NCI-H128 (cell line): ENCODE data around the gene DHDDS.

Experiments used
- DNase-seq: peaks from one replicate; lab custom pipeline; 2025; ENCODE audit not compliant: unreplicated experiment; lab: John Stamatoyannopoulos, UW

Gene DHDDS

DNA sequence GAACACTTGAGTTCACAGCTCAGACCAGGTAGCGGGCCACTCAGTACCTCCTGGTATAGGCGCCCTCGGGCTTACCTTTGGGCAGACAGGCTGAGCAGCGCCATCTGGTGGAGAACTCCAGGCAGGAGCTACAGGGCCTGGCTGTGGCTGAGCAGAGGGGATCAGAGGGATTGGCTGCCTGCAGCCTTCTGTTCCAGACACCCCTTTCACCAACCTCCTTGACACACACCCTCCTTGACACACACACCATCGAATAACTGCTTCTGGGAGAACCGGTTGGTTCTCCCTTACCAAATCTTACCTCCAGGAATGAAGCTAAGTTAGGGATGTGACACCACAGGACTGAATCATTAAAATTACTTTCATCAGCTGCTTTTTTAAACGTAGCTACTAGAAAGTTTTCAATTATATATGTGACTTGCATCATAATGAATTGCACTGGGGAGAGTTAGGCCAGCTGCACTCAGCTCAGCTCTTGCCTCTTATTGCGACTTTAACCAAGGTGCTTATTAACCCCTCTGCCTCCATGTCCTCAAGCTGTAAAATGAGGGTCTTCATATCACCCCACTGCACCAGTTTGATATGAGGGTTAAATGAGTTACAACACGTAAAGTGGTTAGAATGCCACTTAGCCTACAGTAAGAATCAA, 14.9 kb upstream of the DHDDS start:
- DNase-seq, result peak; percentile 67

DNA sequence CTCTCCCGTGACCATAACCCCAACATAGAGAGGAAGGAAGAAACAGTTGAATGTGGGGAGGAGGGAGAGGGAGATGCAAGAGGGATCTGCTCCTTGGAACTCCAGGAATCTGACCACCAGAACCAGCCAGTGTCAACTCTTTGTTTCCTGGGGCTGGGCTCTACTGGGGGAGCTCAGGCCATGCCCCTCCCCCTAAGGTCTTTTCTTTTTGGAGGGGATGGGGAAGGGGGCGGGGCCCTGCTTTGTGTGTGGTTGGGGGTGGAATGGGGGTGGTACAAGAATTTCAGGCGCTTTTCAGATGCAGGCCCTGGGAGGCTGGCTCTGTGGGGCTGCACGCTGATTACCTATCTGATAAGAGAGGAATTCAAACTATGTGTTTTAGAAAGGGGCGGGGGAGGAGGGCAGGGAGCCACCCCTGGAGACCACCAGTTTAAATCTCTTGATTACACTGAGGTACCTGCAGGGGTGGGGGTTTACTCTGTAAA, 13.2 kb upstream of the DHDDS start:
- DNase-seq, result no peak

DNA sequence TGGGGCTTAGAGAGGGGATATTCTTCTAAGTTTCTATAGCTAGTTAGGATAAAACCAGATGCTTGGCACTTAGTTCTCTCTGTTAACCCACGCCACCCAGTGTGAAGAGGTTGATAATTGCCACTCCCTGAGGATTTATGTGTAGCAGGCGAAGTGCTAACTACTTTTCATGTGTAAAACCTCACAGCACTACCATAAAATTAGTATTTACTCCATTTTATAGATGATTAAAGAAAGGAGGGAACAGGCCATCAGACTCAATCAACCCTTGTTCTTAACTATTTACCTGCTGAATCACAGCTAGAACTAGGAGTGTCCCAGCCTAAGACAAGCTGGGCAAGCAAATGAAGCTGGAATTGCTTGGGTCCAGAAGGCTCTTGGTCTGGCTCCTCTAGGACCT, 12.6 kb upstream of the DHDDS start:
- DNase-seq, result no peak

DNA sequence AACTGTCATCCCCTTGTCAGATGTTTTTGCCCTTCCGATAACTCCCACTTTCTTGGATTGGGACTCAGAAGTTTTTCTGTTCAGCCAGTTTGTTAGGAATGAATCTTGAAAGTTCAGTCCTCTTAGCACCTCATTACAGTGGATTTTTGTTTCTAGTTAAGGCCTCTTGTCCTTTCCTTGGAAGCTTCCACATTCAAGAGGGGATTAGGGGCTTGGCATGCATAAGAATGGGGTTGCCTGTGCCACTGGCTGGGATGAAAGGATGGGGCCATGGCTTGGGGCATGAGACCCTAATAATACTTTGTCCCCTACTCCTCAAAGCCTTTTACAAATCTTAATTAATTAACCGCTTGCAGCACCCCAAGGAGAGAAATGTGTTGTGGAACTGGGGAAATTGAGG, 2.4 kb upstream of the DHDDS start:
- no peak for DNase-seq

DNA sequence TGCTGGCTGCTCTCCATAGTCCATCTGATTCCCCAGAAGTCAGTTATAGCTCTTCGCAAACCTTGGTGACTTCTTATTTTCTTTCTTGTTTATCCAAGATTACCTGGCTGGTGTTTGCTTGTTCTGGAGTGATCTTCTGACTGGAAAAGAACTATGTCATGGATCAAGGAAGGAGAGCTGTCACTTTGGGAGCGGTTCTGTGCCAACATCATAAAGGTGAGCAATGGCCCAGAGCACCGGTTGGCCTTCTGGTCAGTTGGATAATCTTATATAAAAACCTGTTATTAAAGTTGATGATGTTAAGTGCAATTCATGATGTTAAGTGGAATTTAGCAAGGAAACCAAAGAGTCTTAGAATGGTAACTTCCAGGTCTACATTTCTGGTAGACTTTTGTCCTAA, 672 bp downstream of the DHDDS start:
- no peak for DNase-seq

DNA sequence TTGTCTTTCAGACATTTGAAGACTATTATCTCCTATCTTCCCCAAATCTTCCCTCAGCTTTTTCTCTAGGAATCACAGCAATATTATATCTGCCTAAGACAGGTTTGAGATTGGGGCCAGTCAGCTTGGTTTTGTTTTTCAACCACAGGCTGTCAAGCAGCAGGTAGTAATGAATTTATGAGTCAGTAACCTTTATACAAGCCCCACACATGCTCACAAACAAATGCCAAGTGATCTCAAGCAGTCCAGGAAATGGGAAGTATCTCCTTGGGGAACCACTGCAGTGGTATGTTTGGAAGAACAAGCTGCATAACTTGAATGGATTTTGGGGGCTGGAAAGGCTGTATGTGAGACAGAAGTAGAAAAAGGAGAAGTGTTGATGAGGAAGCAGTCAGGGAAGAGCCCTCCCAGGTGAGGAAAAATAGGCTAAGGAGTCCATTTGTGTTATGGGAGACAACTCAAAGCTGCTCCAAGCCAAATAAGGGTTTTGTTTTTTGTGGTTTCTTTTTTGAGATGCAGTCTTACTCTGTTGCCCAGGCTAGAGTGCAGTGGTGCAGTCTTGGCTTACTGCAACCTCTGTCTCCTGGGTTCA, 2.1 kb downstream of the DHDDS start:
- no peak for DNase-seq

DNA sequence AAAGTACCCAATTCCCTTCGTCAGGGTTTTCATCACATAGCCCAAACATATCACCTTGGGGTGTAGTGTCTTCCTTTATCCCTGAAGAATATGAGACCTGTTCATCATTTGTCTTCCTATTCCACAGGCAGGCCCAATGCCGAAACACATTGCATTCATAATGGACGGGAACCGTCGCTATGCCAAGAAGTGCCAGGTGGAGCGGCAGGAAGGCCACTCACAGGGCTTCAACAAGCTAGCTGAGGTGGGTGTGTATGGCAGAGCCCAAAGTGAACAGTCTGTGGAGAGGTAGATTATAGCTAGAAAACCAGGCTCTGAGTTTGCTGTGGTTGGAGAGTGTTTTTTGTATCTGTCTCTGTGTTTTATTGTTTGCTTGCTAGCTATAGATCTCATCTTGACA, 5.9 kb downstream of the DHDDS start:
- DNase-seq, result no peak

DNA sequence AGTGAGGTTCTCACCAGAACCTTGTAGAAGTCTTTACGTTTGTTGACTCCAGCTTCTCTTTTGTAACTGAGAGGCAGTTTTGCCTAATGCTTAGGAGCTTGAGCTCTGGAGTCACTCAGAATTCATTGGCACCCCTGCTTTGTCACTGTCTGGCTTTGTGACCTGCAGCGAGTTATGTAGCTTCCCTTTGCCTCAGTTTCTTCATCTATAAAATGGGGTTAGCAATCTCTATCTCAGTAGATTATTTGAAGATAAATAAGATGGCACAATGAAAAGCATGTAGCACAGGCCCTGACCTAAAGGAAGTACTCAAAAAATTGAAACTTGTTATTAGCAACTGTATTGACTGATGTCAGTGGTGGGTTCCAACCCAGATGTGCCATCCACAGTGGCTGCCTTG, 8.1 kb downstream of the DHDDS start:
- DNase-seq, result no peak

DNA sequence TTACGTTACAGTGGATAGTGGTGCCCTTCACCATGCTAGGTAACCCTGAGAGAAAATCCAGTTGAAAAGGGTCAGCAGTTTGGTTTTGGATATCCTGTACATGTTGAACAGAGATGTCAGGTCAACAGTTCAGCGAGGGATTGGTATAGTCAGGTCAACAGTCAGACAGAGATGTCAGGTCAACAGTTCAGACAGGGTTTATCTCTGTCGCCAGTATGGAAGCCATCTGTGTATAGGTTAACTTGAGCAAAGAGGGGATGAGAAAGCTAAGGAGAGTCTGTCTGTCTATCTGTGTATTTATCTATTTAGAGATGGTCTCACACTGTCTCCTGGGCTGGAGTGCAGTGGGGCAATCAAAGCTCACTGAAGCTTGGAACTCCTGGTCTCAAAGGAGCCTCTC, 17.7 kb downstream of the DHDDS start:
- DNase-seq, result no peak

DNA sequence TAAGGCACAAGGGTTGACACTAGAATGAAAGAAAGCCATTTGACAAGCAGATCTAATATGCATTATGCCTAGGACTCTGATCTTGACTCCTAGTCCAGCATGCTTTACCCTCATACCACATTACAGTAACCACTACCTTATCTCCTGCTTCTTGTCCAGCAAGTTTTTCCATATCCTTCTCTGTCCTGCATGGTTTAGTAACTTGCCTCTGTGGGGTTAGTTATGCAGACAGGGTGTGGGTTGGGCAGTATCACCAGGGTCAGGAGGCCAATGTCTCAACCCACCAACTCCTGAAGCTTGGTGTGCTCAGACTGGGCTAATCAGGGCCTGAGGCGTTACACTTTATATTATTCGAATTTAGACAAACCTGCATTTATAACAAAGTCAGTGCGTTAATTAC, 18.8 kb downstream of the DHDDS start:
- DNase-seq, result no peak

DNA sequence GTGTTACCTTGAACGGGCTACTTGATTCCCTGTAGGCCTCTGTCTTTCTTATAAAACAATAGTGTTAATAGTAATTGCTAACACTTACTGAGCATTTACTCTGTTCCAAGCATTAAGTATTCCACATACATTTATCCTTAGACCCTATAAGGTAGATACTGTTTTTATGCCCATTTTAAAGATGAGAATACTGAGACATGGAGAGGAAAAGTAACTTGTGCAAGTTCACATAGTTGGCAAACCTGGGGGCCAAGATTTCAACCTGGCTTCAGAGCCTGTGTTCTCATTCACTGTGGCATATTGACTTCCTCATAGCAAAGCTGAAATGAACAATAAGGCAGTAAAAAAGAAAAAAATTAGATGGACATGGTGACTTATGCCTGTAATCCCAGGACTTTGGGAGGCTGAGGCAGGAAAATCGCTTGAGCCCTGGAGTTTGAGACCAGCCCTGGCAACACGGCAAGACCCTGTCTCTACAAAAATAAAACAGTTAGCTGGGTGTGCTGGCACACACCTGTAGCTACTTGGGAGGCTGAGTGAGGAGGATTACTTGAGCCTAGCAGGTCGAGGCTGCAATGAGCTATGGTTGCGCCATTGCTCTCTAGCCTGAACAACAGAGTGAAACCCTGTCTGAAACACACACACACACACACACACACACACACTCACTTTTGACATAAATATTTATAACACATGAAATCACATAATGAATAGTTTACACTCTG, 20.5 kb downstream of the DHDDS start:
- DNase-seq, result no peak

DNA sequence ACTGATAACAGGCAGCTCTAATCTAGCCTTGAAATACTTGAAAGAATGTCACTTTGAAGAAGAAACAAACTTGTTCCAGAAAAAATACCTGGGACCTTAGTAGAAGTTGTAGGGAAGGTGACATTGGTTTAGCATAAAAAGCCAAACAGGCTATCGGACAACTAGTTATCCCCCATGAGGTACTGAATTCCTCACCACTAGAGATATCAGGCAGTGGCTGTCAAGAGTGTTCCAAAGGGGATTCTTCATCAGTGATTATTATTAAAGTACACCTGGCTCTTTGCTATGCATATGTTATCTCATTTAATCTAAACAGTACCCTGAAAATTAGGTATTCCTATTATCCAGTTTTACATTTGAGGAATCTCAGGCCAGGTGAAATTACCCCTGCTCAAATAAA, 27.0 kb downstream of the DHDDS start:
- DNase-seq, result no peak

DNA sequence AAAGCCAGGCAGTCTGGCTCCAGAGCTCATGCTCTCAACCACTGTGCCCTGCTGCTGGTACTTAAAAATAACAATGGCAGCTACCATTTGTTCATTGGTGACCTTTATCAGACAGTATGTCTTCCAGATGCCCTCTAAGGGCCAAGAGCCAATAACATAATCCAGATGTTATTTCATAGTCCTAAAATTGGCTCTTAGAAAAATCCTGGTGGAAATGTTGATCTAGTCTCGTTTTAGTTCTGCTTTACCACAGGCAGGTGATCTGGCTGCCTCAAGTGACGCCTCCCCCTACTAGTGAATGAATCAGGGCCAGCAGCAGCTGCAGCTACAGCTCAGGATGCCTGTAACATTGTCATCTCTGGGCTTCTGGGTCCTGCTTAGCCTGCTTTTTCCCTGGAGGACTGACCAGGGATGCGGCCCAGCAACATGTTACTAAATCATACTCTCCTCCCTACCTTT, 27.5 kb downstream of the DHDDS start:
- no peak for DNase-seq

DNA sequence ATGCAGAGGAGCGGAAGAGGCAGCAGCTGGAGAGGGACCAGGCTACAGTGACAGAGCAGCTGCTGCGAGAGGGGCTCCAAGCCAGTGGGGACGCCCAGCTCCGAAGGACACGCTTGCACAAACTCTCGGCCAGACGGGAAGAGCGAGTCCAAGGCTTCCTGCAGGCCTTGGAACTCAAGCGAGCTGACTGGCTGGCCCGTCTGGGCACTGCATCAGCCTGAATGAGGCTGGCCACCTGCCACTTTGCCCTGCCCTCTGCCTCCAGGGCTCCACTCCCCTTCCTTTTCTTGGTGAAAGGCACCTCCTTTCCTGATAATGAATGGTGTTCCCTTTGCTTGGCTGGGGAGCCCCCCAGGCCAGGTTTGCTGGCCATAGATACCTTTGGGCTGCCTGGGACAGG, 36.8 kb downstream of the DHDDS start:
- DNase-seq, result no peak

DNA sequence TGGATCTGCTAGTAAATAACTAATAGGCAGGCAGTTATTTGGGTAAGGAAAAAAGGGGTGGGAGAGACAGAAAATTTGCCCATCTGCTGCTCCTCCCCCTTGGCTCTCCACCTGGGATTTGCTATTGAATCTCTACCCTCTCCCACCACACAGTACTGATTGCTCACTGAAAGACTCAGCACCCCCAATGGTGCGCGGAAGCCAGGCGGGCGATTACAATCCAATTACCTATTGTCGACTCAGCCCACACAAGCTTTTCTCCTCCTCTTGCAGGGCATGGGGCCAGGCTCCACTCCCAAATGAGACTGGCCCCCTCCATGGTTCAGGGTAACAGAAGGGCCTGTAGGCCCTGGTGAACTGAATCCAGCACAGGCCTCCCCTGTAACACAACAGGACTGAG, 37.4 kb downstream of the DHDDS start:
- DNase-seq, result peak; percentile 39

DNA sequence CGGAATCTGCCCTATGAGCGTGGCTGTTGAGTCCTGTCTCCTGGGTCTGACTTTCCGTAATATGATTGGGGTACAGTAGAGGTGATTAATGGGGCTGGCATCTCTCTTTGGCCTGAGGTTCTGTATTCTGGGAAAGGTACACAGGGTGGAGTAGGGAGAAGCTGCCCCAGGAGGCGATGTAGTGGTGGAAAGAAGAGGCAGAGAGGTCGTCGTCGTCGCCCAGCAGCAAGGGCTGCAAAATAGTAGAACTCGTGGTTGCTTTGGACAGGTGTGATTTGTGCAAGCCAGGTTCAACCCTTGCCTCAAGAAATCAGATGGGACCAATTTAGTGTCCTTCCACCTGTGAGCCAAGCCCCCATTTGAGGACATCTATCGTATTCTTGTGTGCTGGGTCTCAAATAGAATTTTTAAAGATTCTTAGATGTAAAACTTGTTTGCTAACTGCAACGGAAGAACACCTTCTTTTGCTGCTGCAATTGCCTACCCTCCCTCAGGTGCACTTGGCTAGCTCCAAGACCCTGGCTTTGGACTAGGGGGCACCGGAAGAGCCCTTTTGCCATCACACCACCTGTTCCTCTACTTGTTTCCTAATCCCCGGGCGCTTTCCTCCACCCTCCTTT, 38.9 kb downstream of the DHDDS start:
- peak; percentile 24 for DNase-seq

DNA sequence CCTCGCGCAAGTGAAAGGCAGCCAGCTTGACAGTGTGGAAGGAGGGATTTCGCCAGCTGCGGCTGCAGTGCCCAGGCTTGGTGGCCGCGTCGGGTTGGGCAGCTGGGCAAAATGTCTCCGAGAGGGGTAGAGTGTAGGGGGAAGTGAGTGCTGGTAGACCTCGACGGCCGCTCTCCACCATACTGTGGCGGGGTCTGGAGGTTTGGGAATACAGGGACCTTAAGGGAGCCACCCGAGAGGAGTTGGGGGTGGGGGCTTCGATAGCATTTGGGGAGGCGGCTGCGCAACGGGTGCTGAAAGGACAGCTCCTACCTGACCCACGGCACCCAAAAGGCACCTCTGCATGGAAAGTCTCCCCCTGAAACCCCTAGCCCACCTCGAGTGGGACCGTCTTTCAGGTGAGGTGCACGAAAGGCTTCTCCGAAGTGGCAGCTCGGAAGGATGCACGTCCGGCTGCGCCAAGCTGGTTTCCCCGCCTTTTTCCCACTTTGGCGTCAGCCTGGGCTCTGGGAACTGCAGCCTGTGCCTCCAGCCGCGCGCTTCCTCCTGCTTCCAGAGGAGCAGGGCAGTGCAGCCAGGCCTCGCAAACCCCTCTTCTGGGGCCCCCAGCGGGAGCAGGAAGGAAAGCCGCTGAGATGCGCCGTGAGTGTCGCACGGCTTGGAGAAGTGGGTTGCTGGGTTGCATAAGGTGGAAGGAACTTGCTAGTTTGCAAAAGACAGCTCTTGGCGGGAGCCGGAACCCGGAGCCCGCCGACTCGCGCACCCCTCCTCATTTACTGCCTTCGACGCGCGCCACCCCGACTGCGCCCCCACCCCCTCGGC, 39.6 kb downstream of the DHDDS start:
- DNase-seq, result peak; percentile 57

DNA sequence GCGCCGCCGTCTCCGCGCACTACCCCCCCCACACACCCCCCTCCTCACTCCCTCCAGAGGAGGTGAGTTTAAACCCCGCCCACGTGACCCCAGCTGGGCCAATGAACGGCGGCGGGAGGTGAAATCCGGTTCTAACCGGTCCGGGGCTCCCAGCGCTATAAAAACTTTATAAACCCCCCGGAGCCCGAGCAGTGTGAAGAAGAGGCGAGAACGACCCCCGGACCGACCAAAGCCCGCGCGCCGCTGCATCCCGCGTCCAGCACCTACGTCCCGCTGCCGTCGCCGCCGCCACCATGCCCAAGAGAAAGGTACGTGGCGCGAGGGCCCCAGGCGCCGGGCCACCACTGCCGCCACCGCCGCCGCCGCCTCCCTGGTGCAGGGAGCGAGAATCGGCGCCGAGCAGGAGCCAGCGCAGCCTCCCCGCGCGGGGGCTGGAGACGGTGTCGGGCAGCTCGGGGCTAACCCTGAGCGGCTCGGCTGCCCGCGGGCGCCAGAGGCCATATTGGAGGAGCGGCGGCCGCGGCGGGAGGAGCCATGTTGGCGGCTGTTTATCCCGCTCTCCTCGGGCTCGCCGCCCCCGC, 40.3 kb downstream of the DHDDS start, which contains the start of gene HMGN2:
Gene HMGN2 (plus strand): TSS at position 121 of the 581 bp plus-strand sequence. CDS start 173 bp downstream, at position 294.
- peak; percentile 91 for DNase-seq

DNA sequence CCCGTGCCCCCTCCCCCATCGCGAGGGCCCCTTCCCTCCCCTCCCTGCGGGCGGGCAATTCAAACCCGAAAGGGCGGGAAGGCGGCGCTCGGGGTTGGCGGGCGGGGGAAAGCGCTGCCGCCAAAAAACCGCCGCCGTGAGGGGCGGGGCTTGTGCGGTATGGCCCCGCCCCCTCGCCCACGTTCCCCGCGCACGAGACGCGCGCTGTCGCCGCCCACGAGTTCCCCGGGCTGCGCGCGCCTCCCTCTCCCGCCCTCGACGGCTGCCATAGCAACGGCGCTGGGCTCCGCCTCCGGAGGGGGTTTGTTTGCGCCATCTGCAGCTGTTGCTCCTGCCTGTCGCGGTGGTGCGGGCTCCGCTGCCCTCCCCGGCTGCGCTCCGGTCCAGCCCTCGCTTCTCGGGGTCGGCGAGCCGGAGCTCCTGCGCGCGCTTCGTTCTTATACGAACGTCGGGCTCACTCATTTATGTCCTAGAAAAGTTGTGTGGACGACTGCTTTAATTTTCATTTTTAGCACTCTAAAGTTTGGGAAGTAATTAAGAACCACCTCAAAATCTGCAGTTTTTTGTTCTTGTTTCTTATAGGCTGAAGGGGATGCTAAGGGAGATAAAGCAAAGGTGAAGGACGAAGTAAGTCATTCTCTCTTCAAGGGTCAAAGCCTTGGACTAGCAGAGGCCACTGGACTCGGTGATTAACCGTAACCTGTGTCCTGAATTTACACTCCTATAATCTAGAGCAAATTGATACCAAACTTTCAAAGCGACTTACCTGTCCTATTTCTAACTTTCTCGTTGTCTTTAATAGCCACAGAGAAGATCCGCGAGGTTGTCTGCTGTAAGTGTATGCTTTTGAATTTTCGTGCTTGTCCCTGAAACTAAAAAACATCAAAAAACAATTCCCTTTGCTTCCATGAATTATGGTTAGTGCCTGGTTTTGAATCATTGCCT, 41.1 kb downstream of the DHDDS start:
- peak; percentile 94 for DNase-seq
